ENCODE data around the gene UQCR11.
"Not testable (repeated sequence)": the region's sequence is repeated elsewhere in the genome, so short reads cannot be mapped to it uniquely, and the experiment has no call there.

Gene UQCR11

GRCh38 chr19:1605236-1606137 is at the start of gene UQCR11:
UQCR11 (minus strand) TSS chr19:1605462; CDS start chr19:1605409, 53 bp downstream.
- H3K27ac ChIP-seq: peak within 1 kb of the TSS; percentile 74
- DNase-seq (ENCODE audit: low read depth, low spot score): peak; percentile 72

- DNase-seq (ENCODE audit: low read depth, low spot score): no peak
- no peak overlapping the region for H3K27ac ChIP-seq
Observed at GRCh38 chr19:1654178-1654792, 49.0 kb upstream of the UQCR11 start.

- H3K27ac ChIP-seq: peak overlapping the region; percentile 84
Observed at GRCh38 chr19:1653300-1653628, 48.0 kb upstream of the UQCR11 start.

GRCh38 chr19:1652471-1653299 is 47.4 kb upstream of the UQCR11 start, which contains the start of gene TCF3:
TCF3 (minus strand) TSS chr19:1652615; CDS start chr19:1650248, 2,367 bp downstream.
- peak within 1 kb of the TSS; percentile 84 for H3K27ac ChIP-seq
- peak; percentile 94 for DNase-seq (ENCODE audit: low read depth, low spot score)

More at GRCh38 chr19:1653300-1653628, 48.0 kb upstream of the UQCR11 start:
- DNase-seq (ENCODE audit: low read depth, low spot score): no peak

GRCh38 chr19:1651568-1652291 is 46.5 kb upstream of the UQCR11 start:
- no peak for DNase-seq (ENCODE audit: low read depth, low spot score)
- peak overlapping the region; percentile 84 for H3K27ac ChIP-seq

GRCh38 chr19:1650650-1651567 is 45.6 kb upstream of the UQCR11 start:
- no peak overlapping the region for H3K27ac ChIP-seq
- DNase-seq (ENCODE audit: low read depth, low spot score): no peak

- H3K27ac ChIP-seq: no peak overlapping the region
Observed at GRCh38 chr19:1649706-1650649, 44.7 kb upstream of the UQCR11 start.

GRCh38 chr19:1648920-1649541 is 43.8 kb upstream of the UQCR11 start:
- no peak for DNase-seq (ENCODE audit: low read depth, low spot score)
- H3K27ac ChIP-seq: no peak overlapping the region

More at GRCh38 chr19:1649706-1650649, 44.7 kb upstream of the UQCR11 start:
- no peak for DNase-seq (ENCODE audit: low read depth, low spot score)

GRCh38 chr19:1648459-1648849 is 43.2 kb upstream of the UQCR11 start:
- no peak for DNase-seq (ENCODE audit: low read depth, low spot score)
- H3K27ac ChIP-seq: no peak overlapping the region

- H3K27ac ChIP-seq: no peak overlapping the region
- DNase-seq (ENCODE audit: low read depth, low spot score): no peak
Observed at GRCh38 chr19:1647501-1648458, 42.5 kb upstream of the UQCR11 start.

GRCh38 chr19:1646659-1647453 is 41.6 kb upstream of the UQCR11 start:
- no peak for DNase-seq (ENCODE audit: low read depth, low spot score)
- H3K27ac ChIP-seq: no peak overlapping the region

GRCh38 chr19:1646149-1646548 is 40.9 kb upstream of the UQCR11 start:
- no peak for DNase-seq (ENCODE audit: low read depth, low spot score)
- H3K27ac ChIP-seq: no peak overlapping the region

GRCh38 chr19:1645299-1645698 is 40.0 kb upstream of the UQCR11 start:
- no peak overlapping the region for H3K27ac ChIP-seq
- DNase-seq (ENCODE audit: low read depth, low spot score): no peak

GRCh38 chr19:1644070-1644469 is 38.8 kb upstream of the UQCR11 start:
- DNase-seq (ENCODE audit: low read depth, low spot score): no peak
- no peak overlapping the region for H3K27ac ChIP-seq

GRCh38 chr19:1640893-1641448 is 35.7 kb upstream of the UQCR11 start:
- H3K27ac ChIP-seq; DNase-seq (ENCODE audit: low read depth, low spot score): not testable (repeated sequence)
